WTC11 (cell line): ENCODE data around the gene ADH5. TPM values are rescaled to one million over a fixed set of nuclear protein-coding genes. Genes with fewer than 3 reads are reported as not detected.

Experiments
- ATAC-seq: fragments of 200-7000 bp; cut with Tn5 transposase; 2 replicates; pipeline ENCODE4 v1.10.0; 2021; ENCODE audit warnings: mild to moderate bottlenecking, moderate library complexity
- CTCF ChIA-PET: fragments of 300-600 bp; sonication (Branson Sonifier 250); formaldehyde crosslinking; loops from one replicate; lab custom pipeline; 2021; ENCODE audit warnings: antibody characterized with exemption; lab: Charles Lee
- POLR2A ChIA-PET: fragments of 350-600 bp; sonication (Branson Sonifier 250); formaldehyde crosslinking; loops from one replicate; lab custom pipeline; 2021; ENCODE audit warnings: antibody characterized with exemption; lab: Charles Lee
- DNase-seq: peaks from one replicate; pipeline ENCODE4 v3.0.0; 2021; ENCODE audit warnings: low spot score
- H3K27ac Mint-ChIP-seq: 2 replicates; pipeline ENCODE4 v1.8.0; 2021; ENCODE audit warnings: mixed read lengths
- H3K27me3 Mint-ChIP-seq: 2 replicates; pipeline ENCODE4 v1.8.0; 2021; ENCODE audit warnings: low read depth, mild to moderate bottlenecking, moderate library complexity, mixed read lengths
- H3K36me3 Mint-ChIP-seq: 2 replicates; pipeline ENCODE4 v1.8.0; 2021; ENCODE audit warnings: mixed read lengths
- H3K4me1 Mint-ChIP-seq: 2 replicates; pipeline ENCODE4 v1.8.0; 2022; ENCODE audit warnings: mixed read lengths
- H3K4me3 Mint-ChIP-seq: 2 replicates; pipeline ENCODE4 v1.8.0; 2021; ENCODE audit warnings: mild to moderate bottlenecking, moderate library complexity, mixed read lengths
- H3K9me3 Mint-ChIP-seq: 2 replicates; pipeline ENCODE4 v1.8.0; 2021; ENCODE audit warnings: mixed read lengths
- CTCF ChIP-seq: fragments of 200-600 bp; IDR thresholded peaks from 2 replicates; pipeline ENCODE4 v1.8.0; 2022; ENCODE audit warnings: antibody characterized with exemption
- EMX1 ChIP-seq: fragments of 250-450 bp; sonication (Bioruptor Pico); IDR thresholded peaks from 2 replicates; pipeline ENCODE4 v1.8.0; 2021; ENCODE audit warnings: mild to moderate bottlenecking
- GRHL2 ChIP-seq: fragments of 250-450 bp; sonication (Bioruptor Pico); IDR thresholded peaks from 2 replicates; pipeline ENCODE4 v1.8.0; 2022; ENCODE audit warnings: mild to moderate bottlenecking, moderate library complexity; ENCODE audit not compliant: insufficient replicate concordance, severe bottlenecking
- HMGXB4 ChIP-seq: sonication (generic); formaldehyde crosslinking; IDR thresholded peaks from 2 replicates; pipeline ENCODE4 v1.8.1; 2023; ENCODE audit warnings: mild to moderate bottlenecking, moderate library complexity, missing genetic modification reagents
- MXD4 ChIP-seq: fragments of 250-450 bp; sonication (Bioruptor Pico); IDR thresholded peaks from 2 replicates; pipeline ENCODE4 v1.8.0; 2021; ENCODE audit warnings: mild to moderate bottlenecking, moderate library complexity, borderline replicate concordance
- MYBL2 ChIP-seq: sonication (generic); formaldehyde crosslinking; IDR thresholded peaks from 2 replicates; pipeline ENCODE4 v1.8.1; 2023; ENCODE audit warnings: mild to moderate bottlenecking, moderate library complexity, missing genetic modification reagents
- NFATC4 ChIP-seq: fragments of 250-450 bp; sonication (Bioruptor Pico); IDR thresholded peaks from 2 replicates; pipeline ENCODE4 v1.9.0; 2021; ENCODE audit warnings: mild to moderate bottlenecking
- NR1H2 ChIP-seq: sonication (generic); formaldehyde crosslinking; IDR thresholded peaks from 2 replicates; pipeline ENCODE4 v1.9.0; 2021; ENCODE audit warnings: mild to moderate bottlenecking, moderate library complexity, missing genetic modification reagents
- NR2C2 ChIP-seq: sonication (generic); formaldehyde crosslinking; IDR thresholded peaks from 2 replicates; pipeline ENCODE4 v1.8.0; 2022; ENCODE audit warnings: mild to moderate bottlenecking, missing genetic modification reagents
- NR3C1 ChIP-seq: sonication (generic); formaldehyde crosslinking; conservative IDR thresholded peaks from 2 replicates; pipeline ENCODE4 v1.8.1; 2023; ENCODE audit warnings: low read depth, mild to moderate bottlenecking, missing genetic modification reagents
- SOX15 ChIP-seq: fragments of 250-450 bp; sonication (Bioruptor Pico); IDR thresholded peaks from 2 replicates; pipeline ENCODE4 v1.9.0; 2021; ENCODE audit warnings: mild to moderate bottlenecking
- SP1 ChIP-seq: sonication (generic); formaldehyde crosslinking; conservative IDR thresholded peaks from 2 replicates; pipeline ENCODE4 v1.8.1; 2022; ENCODE audit warnings: missing genetic modification reagents
- TP53 ChIP-seq: sonication (generic); formaldehyde crosslinking; IDR thresholded peaks from 2 replicates; pipeline ENCODE4 v1.8.1; 2023; ENCODE audit warnings: mild to moderate bottlenecking, missing genetic modification reagents
- total RNA-seq: library from RNA; stranded (reverse); gene quantifications from 3 replicates; pipeline ENCODE4 v1.2.3, GENCODE V29; 2021
- TF ChIP-seq, protein P1 (sequence below): fragments of 250-450 bp; sonication (Bioruptor Pico); conservative IDR thresholded peaks from 2 replicates; pipeline ENCODE4 v1.9.0; 2021; ENCODE audit warnings: mild to moderate bottlenecking
- TF ChIP-seq, protein P2 (sequence below): sonication (generic); formaldehyde crosslinking; conservative IDR thresholded peaks from 2 replicates; pipeline ENCODE4 v1.8.1; 2023; ENCODE audit warnings: mild to moderate bottlenecking, low read depth, missing genetic modification reagents, moderate library complexity
- TF ChIP-seq, protein P3 (sequence below): sonication (generic); formaldehyde crosslinking; IDR thresholded peaks from 2 replicates; pipeline ENCODE4 v1.8.0; 2023; ENCODE audit warnings: missing genetic modification reagents
- TF ChIP-seq, protein P4 (sequence below): sonication (generic); formaldehyde crosslinking; IDR thresholded peaks from 2 replicates; pipeline ENCODE4 v1.8.1; 2023; ENCODE audit warnings: mild to moderate bottlenecking, missing genetic modification reagents
- TF ChIP-seq, protein P5 (sequence below): sonication (generic); formaldehyde crosslinking; IDR thresholded peaks from 2 replicates; pipeline ENCODE4 v1.8.1; 2023; ENCODE audit warnings: mild to moderate bottlenecking, missing genetic modification reagents, moderate library complexity

Gene ADH5
- total RNA-seq, 1 experiment from 2014 or later: 244 TPM

GRCh38 chr4:99071159-99071558 is 17.4 kb downstream of the ADH5 start:
- POLR2A ChIA-PET: no interaction called here
- H3K9me3 Mint-ChIP-seq: no peaks in the 10 kb centered on the region
- H3K27me3 Mint-ChIP-seq: no peaks in the 10 kb centered on the region
- DNase-seq (no peak), ATAC-seq (no peak)
- no peak overlapping the region for H3K27ac Mint-ChIP-seq
- peaks cover 49% of the 10 kb centered on the region for H3K36me3 Mint-ChIP-seq
- H3K4me3 Mint-ChIP-seq: no peak overlapping the region
- TF ChIP-seq, protein P1, sequence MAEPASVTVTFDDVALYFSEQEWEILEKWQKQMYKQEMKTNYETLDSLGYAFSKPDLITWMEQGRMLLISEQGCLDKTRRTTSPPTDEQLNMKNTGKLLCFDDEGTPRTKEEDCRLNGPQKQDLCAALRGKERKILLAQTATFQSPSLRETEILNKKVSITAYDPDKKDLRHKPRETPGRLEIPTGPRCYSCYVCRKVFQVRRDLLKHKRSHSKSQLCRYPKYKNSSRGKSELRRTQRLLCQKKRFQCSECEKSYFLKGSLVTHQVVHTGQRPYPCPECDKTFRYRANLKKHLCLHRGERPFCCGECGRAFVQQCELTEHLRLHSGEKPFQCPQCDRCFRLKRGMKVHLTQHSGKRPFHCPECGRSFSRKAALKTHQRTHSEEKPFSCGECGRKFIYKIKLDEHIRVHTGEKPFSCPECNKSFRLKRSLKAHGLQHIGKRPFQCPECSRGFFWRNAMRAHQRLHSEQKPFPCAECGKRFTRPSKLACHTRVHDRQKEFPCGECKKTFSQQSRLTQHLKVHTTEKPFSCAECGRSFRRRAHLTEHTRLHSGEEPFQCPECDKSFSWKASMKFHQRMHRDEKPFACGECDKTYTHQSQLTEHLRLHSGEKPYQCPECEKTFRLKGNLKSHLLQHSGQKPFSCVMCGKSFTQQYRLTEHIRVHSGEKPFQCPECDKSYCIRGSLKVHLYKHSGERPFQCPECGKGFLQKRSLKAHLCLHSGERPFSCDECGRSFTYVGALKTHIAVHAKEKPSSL: no peak
- TF ChIP-seq, protein P2, sequence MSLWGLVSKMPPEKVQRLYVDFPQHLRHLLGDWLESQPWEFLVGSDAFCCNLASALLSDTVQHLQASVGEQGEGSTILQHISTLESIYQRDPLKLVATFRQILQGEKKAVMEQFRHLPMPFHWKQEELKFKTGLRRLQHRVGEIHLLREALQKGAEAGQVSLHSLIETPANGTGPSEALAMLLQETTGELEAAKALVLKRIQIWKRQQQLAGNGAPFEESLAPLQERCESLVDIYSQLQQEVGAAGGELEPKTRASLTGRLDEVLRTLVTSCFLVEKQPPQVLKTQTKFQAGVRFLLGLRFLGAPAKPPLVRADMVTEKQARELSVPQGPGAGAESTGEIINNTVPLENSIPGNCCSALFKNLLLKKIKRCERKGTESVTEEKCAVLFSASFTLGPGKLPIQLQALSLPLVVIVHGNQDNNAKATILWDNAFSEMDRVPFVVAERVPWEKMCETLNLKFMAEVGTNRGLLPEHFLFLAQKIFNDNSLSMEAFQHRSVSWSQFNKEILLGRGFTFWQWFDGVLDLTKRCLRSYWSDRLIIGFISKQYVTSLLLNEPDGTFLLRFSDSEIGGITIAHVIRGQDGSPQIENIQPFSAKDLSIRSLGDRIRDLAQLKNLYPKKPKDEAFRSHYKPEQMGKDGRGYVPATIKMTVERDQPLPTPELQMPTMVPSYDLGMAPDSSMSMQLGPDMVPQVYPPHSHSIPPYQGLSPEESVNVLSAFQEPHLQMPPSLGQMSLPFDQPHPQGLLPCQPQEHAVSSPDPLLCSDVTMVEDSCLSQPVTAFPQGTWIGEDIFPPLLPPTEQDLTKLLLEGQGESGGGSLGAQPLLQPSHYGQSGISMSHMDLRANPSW (CRISPR knock-in tag): no peak
- TF ChIP-seq, protein P3, sequence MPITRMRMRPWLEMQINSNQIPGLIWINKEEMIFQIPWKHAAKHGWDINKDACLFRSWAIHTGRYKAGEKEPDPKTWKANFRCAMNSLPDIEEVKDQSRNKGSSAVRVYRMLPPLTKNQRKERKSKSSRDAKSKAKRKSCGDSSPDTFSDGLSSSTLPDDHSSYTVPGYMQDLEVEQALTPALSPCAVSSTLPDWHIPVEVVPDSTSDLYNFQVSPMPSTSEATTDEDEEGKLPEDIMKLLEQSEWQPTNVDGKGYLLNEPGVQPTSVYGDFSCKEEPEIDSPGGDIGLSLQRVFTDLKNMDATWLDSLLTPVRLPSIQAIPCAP (CRISPR knock-in tag): no peak
- TF ChIP-seq, protein P4, sequence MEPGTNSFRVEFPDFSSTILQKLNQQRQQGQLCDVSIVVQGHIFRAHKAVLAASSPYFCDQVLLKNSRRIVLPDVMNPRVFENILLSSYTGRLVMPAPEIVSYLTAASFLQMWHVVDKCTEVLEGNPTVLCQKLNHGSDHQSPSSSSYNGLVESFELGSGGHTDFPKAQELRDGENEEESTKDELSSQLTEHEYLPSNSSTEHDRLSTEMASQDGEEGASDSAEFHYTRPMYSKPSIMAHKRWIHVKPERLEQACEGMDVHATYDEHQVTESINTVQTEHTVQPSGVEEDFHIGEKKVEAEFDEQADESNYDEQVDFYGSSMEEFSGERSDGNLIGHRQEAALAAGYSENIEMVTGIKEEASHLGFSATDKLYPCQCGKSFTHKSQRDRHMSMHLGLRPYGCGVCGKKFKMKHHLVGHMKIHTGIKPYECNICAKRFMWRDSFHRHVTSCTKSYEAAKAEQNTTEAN (CRISPR knock-in tag): no peak
- TF ChIP-seq GRHL2 (CRISPR knock-in tag) (no peak), NR2C2 (CRISPR knock-in tag) (no peak), SOX15 (CRISPR knock-in tag) (no peak), HMGXB4 (CRISPR knock-in tag) (no peak)
- TF ChIP-seq, all 79 proteins: peak for 0
- H3K4me1 Mint-ChIP-seq: no peaks in the 10 kb centered on the region
- CTCF ChIA-PET: interaction anchor here (1.1 kb wide), 1 partner anchor 15 kb away, joined by 3 read pairs; no protein-coding TSS in a partner anchor

- Mint-ChIP-seq H3K36me3 (peaks cover 41% of the 10 kb centered on the region), H3K9me3 (peaks cover 5% of the 10 kb centered on the region), H3K27me3 (no peaks in the 10 kb centered on the region), H3K27ac (no peak overlapping the region), H3K4me1 (no peaks in the 10 kb centered on the region)
- POLR2A ChIA-PET: no interaction called here
- TF ChIP-seq CTCF (no peak), MXD4 (no peak), MYBL2 (no peak), NR2C2 (CRISPR knock-in tag) (no peak), TP53 (CRISPR knock-in tag) (no peak), NFATC4 (CRISPR knock-in tag) (no peak), EMX1 (CRISPR knock-in tag) (no peak), NR1H2 (CRISPR knock-in tag) (no peak), NR3C1 (CRISPR knock-in tag) (no peak), SP1 (CRISPR knock-in tag) (no peak)
- TF ChIP-seq, protein P5, sequence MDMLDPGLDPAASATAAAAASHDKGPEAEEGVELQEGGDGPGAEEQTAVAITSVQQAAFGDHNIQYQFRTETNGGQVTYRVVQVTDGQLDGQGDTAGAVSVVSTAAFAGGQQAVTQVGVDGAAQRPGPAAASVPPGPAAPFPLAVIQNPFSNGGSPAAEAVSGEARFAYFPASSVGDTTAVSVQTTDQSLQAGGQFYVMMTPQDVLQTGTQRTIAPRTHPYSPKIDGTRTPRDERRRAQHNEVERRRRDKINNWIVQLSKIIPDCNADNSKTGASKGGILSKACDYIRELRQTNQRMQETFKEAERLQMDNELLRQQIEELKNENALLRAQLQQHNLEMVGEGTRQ (CRISPR knock-in tag): no peak
- TF ChIP-seq, protein P4 (CRISPR knock-in tag): no peak
- TF ChIP-seq, all 79 proteins: peak for 0
- CTCF ChIA-PET: interaction anchor here (1.4 kb wide), 1 partner anchor 72 kb away, joined by 4 read pairs; the partner anchor contains the start of gene METAP1
- ATAC-seq: no peak
- H3K4me3 Mint-ChIP-seq: no peak overlapping the region
- DNase-seq: no peak
These were observed 21.0 kb downstream of the ADH5 start for GRCh38 chr4:99067617-99068016.
